GM19452 (cell line): Measurements from ENCODE around the gene SNX5.
"Not testable (repeated sequence)": the region's sequence is repeated elsewhere in the genome, so short reads cannot be mapped to it uniquely, and the experiment has no call there.

Source experiments
- ATAC-seq: cut with Tn5 transposase; IDR thresholded peaks from one replicate; pipeline ENCODE4 v1.9.1; 2021; ENCODE audit not compliant: unreplicated experiment

SNX5 gene

DNA sequence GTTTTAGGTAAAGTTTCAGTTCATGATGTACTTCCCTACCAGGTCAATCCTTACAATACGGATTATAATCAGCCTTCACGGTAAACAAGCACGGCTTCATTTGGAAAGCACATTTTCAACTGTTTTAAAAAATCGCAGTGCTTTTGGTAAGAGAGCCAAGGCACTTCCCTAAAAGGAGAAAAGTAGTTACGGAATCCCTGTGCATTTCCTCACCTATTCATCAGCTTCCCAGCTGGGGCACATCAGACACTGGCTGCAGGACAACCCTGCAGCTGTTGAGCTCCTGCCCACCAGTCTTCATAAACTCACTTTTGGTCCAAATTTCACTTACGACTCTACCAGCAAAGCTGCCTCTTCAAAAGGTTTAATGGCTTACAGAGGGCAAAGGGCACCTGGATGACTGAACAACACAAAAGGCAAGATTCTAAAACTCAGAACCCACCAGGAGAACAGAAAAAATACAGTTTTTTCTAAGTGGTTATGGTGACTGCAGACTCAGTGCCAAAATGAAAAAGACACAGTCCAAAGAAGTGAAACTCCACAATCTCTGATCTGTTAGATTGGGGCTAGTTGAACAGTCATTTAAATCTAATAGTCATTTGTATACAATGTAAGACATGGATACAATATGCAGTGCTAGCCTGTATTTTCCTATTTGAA, 7.5 kb downstream of the SNX5 start:
- ATAC-seq, result no peak

DNA sequence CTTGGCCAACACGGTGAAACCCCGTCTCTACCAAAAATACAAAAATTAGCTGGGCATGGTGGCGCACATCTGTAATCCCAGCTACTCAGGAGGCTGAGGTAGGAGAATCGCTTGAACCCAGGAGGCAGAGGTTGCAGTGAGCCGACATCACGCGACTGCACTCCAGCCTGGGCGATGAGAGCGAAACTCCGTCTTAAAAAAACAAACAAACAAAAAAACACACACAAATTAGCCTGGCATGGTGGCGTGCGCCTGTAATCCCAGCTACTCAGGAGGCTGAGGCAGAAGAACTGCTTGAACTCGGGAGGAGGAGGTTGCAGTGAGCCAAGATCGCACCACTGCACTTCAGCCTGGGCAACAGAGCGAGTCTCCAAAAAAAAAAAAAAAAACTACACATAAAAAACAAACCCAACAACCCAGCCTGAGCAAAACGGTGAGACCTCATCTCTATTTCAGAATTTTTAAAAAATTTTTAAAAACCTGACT, 8.2 kb downstream of the SNX5 start:
- not testable (repeated sequence) for ATAC-seq

DNA sequence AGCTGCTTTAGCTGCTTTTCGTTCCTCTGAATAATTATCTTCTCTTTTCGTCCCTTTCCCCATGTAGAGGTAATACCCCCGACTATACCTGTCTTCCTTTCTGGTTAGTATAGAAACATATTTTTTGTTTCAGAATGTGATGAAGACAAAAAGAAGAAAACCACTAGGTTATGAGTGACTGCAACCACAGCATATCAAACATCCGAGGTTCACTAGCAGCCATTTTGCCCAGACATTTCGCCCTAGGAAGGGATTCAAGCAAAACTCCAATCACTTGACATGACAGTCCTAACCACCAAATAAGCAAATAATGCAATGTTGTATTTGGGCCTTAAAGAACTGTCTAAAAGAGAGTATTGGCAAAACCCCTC, 9.4 kb downstream of the SNX5 start:
- ATAC-seq, result peak; percentile 37

DNA sequence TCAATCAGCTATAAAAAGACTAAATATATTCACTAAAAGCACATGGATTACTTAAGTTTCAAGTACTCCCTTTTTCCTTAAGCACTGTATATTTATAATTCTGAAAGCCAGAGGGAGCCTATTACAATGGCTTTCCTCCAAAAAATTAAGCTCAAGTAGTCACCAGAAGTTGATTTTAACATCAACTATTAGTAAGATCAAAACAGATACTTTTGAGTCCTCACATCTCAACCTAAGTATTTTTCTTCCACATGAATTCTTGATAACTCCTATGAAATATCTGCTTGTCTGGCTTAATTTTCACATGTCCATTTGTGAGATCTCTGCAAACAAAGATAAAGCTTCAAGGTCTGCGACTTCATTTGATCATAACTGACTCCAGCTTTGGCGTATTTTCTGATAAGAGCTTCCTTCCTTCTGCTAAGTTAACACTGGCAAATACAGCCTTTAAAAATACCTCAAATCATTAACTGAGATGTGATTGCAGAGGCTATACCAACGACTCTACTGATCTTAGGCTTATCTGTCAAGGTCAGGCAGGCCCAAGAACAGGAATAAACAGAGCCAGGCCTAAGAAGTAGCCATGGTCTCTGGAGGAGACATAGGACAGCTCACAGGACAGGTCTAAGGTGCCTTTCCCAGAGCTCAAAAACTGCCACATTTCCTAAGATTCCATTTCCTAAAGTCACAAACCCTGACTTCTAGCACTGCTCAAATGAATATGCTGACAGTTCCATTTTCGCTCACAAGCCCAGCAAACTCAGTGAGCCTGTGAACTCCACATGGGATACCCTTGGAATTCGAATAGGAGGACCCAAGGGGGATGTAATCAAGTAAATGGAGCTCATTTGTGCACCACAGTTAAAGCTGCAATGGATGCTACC, 10.0 kb downstream of the SNX5 start:
- peak; percentile 2 for ATAC-seq

DNA sequence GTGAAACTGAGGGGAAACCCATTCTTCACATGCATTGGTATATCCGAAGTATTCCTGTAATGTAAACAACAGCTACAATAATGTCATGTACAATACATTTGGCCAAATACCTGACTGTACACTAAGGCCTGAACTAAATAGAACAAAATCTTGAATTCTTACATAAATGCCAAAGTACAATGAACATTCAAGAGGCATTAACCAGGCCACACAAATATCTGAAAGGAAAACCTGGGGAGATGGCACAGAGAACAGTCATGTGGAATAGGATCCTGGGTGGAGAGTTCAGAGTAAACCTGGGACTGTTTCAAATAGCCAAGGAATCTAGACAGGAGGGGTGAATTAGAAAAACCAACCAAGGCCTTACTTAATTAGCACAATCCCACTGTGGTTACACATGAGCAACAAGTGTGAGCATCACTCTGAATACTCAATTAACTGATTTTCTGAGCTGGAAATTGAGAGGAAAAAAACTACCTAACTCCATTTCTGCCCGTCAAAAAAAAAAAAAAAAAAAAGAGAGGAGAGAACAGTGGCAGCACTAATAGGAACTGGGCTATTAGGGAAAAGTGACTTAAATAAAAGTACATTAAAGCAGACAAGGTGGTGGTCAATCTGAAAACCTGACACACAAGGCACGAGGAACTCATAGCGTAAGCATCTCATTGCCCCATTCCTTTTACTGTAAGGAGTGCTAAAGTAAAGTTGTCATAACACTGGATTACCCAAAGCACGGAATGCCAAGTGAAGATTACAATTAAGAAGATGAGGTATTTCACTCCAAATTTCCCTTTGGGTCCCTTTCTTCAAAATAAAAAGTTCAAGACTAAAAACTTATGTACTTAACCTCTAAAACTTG, 10.9 kb downstream of the SNX5 start:
- ATAC-seq, result no peak

DNA sequence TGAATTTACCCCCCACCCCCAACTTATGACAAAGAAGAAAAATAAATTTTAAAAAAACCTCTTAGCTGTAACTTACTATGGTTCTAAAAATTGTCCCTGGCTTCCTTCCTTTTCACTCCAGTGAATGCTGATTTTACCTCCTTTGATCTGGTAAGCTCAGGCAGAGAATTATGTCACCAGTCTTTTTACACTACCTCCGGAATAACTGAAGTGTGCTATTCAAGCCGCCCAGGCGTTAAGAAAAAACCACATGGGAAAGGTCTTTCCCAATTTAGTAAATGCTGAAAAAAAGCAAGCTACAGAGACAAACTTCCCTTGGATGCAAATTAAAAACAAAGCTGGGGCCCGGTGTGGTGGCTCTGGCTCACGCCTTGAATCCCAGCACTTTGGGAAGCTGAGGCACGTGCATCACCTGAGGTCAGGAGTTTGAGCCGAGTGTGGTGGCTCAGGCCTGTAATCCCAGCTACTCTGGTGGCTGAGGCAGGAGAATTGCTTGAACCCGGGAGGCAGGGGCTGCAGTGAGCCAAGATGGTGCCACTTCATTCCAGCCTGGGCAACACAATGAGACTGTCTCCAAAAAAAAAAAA, 12.4 kb downstream of the SNX5 start:
- no peak for ATAC-seq

DNA sequence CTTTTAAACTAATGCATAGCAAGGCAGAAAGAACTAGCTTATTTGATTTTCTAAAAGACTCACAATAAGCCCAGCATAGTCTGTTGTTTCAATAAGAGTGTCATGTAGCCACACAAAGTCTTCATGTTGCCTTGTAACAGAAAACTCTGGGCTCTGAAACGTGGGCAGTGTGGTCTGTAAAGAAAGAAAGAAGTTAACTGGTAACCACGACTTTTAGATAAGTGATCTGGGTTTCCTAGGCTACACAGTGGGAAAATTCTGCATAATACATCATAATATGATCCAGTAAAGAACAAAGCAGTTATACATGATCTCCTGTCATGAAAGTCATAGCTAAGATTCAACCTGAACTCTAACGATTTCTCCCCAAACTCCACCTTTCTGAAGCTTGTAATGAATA, 13.3 kb downstream of the SNX5 start:
- no peak for ATAC-seq

DNA sequence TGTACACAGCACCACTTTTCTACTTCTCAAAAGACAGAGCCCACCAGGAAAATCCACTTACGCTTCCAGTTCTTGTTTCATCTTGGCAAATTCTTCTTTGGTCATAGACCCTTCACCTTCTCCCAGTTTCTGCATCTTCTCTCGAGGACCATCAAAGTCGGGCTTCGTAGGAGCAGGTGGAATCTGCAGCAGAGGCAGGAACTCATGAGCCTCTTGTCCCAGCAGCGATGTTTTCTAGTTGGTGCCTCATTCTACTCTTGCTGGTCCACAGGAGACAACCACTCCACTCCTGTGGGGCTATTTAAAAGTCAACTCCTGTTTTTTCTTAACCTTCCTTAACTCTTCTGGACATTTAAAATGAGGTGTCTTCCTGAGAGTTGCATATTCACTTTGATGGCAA, 14.7 kb downstream of the SNX5 start:
- ATAC-seq, result no peak

DNA sequence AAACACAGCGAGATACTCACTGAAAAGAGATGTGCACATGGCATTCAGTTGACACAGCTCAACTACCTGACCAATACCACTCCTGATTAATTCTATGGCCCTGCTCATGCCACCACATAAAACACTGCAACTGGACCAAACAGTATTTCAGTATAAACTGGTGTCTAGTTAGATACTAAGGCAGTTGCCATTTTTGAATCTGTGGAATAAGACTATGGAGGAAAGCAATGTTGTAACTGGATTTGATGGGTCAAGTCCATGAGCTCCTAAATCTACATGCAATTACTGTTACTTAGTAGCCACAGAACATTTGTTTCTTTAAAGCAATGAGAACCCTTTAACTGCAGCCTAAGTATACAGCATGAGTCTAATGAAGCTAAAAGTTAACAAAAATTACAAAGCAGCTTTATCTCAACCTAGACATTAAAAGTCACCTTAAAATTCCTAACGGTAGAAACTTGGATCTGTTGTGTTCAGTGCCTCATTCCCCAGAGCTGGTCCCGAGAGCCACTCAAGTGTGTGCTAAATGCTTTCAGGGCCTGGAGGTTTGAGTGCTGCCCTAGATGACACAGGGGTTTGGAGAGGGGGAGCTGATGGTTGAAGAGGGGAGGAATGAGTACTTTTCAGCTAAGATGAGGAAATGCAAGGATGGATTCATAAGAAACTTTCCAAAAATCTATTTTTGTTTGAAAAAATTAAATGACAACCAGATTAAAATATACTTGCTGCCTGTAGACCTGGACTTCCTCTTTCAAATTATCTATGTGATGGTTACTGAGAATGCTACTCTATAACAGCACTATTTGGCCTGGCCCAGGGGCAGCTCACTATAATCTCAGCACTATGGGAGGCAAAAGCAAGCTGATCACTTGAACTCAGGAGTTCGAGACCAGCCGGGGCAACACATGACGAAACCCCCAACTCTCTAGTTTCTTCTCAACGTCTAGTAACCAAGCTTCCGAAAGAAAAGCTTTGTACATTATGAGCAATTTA, 15.6 kb downstream of the SNX5 start:
- ATAC-seq, result no peak

DNA sequence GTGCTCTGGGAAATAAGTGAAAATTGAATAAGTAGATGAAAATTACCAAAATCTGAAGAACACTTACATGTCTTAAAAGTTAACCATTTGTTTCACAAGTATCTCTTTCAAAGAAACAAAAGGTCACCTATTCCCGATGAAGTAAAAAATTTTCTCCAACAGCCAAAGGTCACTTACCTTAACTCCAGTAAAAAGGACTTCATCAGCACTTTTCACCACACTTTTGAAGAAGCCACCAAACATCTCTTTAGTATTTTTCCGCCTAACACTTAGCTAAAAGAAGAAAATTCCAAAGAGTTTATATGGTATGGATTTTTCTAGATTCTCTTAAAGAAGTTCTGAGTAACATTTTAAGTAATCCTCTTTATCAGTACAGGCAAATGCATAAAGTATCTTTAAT, 17.3 kb downstream of the SNX5 start:
- ATAC-seq, result no peak

DNA sequence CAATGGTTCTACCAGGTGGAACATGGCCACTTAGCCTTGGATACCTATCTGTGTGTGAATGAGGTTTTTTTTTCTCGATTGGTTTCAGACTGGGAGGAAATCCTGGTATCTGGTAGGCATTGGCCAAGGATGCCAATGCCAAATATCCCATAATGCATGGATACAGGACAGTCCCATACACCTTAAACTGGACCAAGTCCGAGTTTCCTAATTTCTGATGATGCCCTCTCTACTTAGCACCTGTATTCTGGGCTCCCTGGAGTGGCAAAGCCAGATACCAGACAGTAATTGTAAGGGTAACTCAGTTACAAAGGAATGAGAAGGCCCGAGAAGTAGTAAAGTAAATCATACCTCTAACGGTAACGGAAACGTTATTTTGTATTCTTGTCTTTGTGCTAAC, 17.9 kb downstream of the SNX5 start:
- no peak for ATAC-seq

DNA sequence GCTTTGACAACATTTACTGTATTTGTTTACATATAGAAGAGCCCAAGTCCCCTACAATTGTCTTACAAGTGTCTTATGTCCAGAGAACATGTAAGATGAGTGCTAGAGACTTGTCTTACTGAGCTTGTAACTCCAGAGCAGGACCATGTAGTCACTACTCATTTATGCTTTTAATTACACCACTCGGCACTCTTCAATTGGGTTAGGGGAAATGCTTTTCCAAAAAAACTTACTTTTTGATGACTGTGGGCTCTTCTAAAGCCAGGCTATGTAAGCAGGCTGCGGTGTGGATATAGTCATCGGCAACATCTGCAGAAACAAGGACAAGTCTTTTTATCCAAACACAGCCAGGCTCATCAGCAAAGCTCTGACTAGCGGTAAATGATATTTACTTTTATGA, 18.7 kb downstream of the SNX5 start:
- ATAC-seq, result no peak

DNA sequence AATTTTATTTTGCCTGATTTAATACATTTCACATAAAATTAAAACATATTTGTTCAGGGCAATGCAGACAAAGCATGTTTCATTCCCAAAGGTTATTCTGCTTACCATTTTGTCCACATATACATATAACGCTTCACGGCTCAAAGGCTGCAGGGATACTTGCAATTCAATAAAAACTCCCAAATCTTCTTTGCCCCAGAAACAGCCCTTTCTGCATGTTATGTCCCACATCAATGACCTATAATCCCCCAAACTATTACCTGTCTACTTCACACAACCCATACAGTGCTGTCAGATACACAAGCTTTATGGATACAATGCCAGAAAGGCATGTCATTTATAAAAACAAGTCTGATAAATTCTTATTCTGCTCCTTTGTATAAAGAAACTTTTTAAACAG, 20.2 kb downstream of the SNX5 start:
- ATAC-seq, result no peak

DNA sequence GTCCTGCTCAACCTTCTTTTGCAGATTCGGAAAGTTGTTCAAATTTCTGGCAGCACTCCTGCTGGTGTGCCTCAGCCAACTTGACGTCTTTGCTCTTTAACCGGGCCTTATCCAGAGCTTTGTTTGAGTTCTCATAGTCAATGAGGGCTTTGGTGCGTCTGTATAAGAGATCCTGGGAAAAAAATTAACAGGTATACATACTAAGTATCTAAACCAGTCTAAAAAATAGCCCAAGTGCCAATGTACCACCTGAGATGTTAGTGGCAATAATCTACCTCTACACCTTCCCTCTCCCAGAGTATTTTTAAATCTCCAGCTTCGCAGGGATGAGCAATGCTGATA, 21.1 kb downstream of the SNX5 start:
- ATAC-seq, result no peak

DNA sequence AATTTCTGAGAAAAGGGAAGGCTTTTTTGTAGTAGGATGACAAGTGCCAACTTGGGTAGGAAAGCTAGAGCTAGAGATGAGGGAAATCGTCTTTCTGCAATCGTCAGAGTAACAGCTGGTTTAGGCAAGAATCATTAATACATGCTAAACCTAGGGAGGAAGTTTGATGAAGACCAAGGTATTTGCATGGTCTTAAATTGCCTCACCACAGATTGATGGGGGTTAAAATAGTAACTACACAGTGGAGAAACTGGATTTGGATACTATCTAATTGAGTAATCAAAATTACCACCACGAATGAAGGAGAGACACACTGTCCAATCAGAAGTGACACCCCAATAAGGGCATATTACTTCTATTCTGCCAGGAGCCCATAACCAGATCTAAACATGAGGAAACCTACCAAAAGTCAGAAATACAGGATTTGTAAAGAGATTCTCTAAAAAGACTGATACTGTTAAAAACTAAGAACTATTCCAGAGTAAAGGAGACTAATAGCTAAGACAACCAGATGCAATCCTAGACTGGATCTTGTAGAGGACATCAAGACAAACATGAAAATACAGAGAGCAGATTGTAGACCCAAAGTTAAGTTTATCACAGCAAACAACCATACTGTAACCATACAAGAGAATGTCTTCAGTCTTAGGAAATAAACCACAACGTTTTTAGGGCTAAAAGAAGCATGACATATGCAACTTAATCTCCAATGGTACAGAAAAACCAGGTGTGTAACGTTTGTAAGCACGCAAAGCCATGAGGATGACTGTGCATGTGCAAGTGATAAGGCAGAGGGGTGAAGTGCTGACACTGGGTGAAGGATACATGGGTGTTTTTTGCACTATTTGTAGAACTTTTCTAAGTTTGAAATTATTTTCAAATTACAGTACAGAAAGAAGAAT, 21.8 kb downstream of the SNX5 start:
- peak; percentile 42 for ATAC-seq

DNA sequence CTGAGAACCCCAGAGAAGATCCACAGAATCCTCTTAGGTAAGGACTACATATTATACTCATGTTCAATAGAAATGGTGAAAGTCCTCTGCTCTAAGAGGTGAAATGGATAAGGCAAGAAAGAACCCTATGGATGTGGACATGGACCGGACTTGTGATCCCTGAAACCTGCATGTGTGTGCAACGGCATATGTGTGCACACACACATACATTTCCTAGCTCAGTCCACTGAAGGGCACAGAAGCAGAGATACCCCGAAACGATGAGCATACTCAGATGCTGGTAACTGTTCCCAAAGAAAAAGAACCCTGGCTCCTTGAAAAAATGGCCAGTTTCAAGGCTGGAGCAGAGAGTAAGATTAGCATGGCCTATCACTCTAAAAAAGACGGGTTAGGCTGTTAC, 22.6 kb downstream of the SNX5 start:
- no peak for ATAC-seq

DNA sequence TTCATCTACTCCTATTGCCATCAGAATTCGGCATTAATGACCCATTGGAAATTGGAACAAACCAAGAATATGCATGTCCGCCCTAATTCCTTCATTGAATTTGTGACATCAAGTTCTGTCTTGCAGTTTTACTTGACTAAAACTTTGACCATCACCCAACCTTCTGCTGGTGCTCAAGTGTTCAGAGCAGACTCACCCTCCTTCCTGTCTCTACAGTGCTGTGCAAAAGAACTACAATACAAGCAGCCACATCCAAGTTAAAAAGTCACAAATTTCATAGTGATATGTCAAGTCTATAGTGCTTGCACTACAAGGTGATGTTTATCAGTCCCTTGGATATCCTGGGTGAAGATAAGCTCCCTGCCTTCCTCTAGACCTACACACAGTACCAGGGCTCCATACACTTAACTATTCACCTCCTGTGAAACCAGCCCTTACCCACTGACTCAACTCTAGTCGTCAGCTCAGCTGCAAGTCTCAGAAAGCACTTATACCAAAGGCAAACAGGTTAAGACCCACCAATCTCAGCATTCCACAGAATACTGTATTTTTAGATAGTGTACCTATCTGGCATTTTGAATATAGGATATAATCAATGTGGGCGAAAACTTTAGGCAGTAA, 23.6 kb downstream of the SNX5 start:
- no peak for ATAC-seq

DNA sequence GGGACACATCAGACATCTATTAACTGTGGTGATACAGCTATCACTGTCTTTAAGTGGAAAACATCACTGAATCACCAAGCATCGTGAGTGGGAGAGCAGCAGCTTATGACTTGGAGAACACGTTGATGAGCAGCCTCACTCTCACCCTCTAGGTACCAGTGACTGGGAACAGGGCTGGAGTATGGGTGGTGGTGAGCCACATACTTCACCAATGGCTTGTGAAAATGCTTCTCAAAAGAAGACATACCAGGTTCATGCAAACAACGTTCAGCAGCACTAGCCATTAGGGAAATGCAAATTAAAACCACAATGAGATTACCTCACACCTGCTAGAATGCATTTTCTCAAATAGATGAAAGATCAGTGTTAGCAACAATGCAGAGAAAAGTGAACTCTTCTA, 25.3 kb downstream of the SNX5 start:
- ATAC-seq, result peak; percentile 67

DNA sequence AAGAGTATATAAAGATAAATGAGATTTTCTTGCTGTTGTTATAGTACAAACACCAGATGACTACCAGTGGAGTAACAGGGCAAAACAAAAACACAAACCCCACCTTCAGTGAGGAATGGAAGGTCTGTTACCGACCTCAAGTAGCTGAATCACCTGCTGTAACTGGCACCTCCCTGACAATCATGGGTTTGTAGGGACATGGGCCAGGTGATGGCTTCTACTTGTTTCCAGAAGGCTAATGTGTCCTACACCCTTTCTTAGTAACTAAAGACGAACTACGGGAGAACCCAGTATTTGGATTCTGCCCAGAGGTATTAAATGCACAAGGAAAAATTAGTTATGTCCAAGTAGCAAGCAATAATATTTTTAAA, 26.8 kb downstream of the SNX5 start:
- ATAC-seq, result no peak
